ENCODE results near the gene PALLD. TPM values are rescaled to one million over a fixed set of nuclear protein-coding genes. Genes with fewer than 3 reads are reported as not detected.

The PALLD gene
- total and polyA plus RNA-seq, 2 donors (not counting 3 experiments of a cell fraction or from before 2014, with no cell fraction given): 13.4 to 48.2 TPM

DNA sequence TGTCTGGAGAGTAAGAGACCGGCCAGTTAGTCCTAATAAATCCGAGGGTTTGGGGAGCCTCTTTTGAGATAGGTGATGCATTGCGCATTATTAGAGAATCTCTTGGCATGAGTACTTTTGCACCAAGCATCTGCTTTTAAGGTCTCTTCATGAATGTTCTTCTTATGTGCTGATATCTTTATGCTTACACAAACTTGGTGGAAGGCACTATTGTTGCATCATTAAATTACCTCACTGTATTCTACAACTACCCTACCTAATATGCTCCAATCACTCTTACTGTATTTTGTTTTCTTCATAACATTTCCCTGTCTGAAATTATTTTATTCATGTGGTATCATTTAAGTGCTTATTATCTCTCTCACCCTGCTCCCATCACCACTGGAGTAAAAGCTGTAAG, 151.6 kb downstream of the PALLD start:
- H3K27ac ChIP-seq (ENCODE audit: insufficient read depth, low read depth, low read length): no peak overlapping the region
- intact Hi-C loops (cut with micrococcal nuclease) (no loop called here), dilution Hi-C loops (cut with MboI; ENCODE audit: extremely low pct_ligation_motif_present, low sequenced_read_pairs) (no loop called here)
- H3K4me1 ChIP-seq (ENCODE audit: control insufficient read depth, extremely low read depth, insufficient read depth, low read length): peaks cover 2% of the 10 kb centered on the region
- H3K27me3 ChIP-seq (ENCODE audit: control insufficient read depth in 2 of 2, insufficient read depth in 2 of 2, low read length in 2 of 2): no peaks in the 10 kb centered on the region
- no peaks in the 10 kb centered on the region for H3K9me1 ChIP-seq (replicated peaks; ENCODE audit: control insufficient read depth, extremely low read depth, insufficient read depth, low read length)
- FAIRE-seq (no peak), DNase-seq (ENCODE audit: low read depth, low spot score) (no peak)
- no peak for TF ChIP-seq MYC (IDR thresholded peaks at IDR 0.05; ENCODE audit: low read depth, low read length)
- TF ChIP-seq GATA2 (IDR thresholded peaks at IDR 0.05; ENCODE audit: insufficient read depth, insufficient read length, low read depth, low read length): no peak
- no peak for TF ChIP-seq JUN (IDR thresholded peaks at IDR 0.05; ENCODE audit: borderline replicate concordance, insufficient read depth, insufficient read length, low read depth)
- TF ChIP-seq MAX (IDR thresholded peaks at IDR 0.05; ENCODE audit: insufficient read depth, insufficient read length): no peak
- TF ChIP-seq POLR2A (IDR thresholded peaks at IDR 0.05; ENCODE audit: low read depth, low read length): no peak
- TF ChIP-seq, protein P1, sequence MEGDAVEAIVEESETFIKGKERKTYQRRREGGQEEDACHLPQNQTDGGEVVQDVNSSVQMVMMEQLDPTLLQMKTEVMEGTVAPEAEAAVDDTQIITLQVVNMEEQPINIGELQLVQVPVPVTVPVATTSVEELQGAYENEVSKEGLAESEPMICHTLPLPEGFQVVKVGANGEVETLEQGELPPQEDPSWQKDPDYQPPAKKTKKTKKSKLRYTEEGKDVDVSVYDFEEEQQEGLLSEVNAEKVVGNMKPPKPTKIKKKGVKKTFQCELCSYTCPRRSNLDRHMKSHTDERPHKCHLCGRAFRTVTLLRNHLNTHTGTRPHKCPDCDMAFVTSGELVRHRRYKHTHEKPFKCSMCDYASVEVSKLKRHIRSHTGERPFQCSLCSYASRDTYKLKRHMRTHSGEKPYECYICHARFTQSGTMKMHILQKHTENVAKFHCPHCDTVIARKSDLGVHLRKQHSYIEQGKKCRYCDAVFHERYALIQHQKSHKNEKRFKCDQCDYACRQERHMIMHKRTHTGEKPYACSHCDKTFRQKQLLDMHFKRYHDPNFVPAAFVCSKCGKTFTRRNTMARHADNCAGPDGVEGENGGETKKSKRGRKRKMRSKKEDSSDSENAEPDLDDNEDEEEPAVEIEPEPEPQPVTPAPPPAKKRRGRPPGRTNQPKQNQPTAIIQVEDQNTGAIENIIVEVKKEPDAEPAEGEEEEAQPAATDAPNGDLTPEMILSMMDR (IDR thresholded peaks at IDR 0.05; ENCODE audit: extremely low read depth in 1 of 2, insufficient read depth in 1 of 2, low read depth in 1 of 2, low read length in 2 of 2): no peak
- no peak for TF ChIP-seq POLR2AphosphoS5 (IDR thresholded peaks at IDR 0.05; ENCODE audit: insufficient read depth, low read depth, low read length)
- TF ChIP-seq FOS (IDR thresholded peaks at IDR 0.05; ENCODE audit: borderline replicate concordance, insufficient read depth, low read length): no peak
- TF ChIP-seq EZH2 (IDR thresholded peaks at IDR 0.05; ENCODE audit: borderline replicate concordance, low read depth, low read length, severe bottlenecking): no peak
- BruUV-seq (replicated peaks): no TSS peak
- H3K79me2 ChIP-seq (ENCODE audit: control insufficient read depth, insufficient read depth, low read length): no peaks in the 10 kb centered on the region
- no peaks in the 10 kb centered on the region for H3K36me3 ChIP-seq (ENCODE audit: control insufficient read depth in 2 of 2, extremely low read depth in 1 of 2, insufficient read depth in 2 of 2, low read length in 2 of 2)
- CTCF ChIA-PET: interaction anchor here (0.8 to 1.1 kb wide), 2 partner anchors 9 to 11 kb away, joined by 3 read pairs; no protein-coding TSS in a partner anchor
- no peak overlapping the region for H3K4me2 ChIP-seq (ENCODE audit: insufficient read depth, low read length)
- H4K20me1 ChIP-seq (replicated peaks; ENCODE audit: control insufficient read depth, extremely low read depth, insufficient read depth, low read length): no peaks in the 10 kb centered on the region
- no peak overlapping the region for H3K4me3 ChIP-seq (replicated peaks in 1 of 3; ENCODE audit: insufficient read depth in 1 of 3, low read depth in 1 of 3, low read length in 3 of 3)
- no peak overlapping the region for H3K9ac ChIP-seq (replicated peaks; ENCODE audit: extremely low read depth, insufficient read depth, low read length)
- POLR2A ChIA-PET: no interaction called here
- H2AFZ ChIP-seq (ENCODE audit: low read depth, low read length): no peak overlapping the region
- no peaks in the 10 kb centered on the region for H3K9me3 ChIP-seq (replicated peaks; ENCODE audit: control insufficient read depth, insufficient read depth, low read length)

All from endothelial cell of umbilical vein (primary cell).